Parathyroid adenoma (tissue), 2 donors: ENCODE data around the gene CTSZ.
A peak's percentile ranks its signal among the peaks of the same experiment; 100 is the strongest.
"Not testable (repeated sequence)": the region's sequence is repeated elsewhere in the genome, so short reads cannot be mapped to it uniquely, and the experiment has no call there.

Experiments
- H2AFZ ChIP-seq: fragments of 300-600 bp; sonication (generic); one replicate; pipeline ENCODE4 v1.7.0; 2017; ENCODE audit warnings: antibody characterized with exemption, mild to moderate bottlenecking
- H3K27ac ChIP-seq: fragments of 300-600 bp; sonication (generic); one replicate; pipeline ENCODE4 v1.7.0; 2017
- H3K27me3 ChIP-seq: fragments of 300-600 bp; sonication (generic); one replicate; pipeline ENCODE4 v1.7.0; 2017; ENCODE audit warnings: low read length; ENCODE audit not compliant: control insufficient read depth, insufficient read depth
- H3K36me3 ChIP-seq: fragments of 300-600 bp; sonication (generic); one replicate; pipeline ENCODE4 v1.7.0; 2017; ENCODE audit warnings: low read length; ENCODE audit not compliant: control insufficient read depth, insufficient read depth
- H3K4me1 ChIP-seq: fragments of 300-600 bp; sonication (generic); one replicate; pipeline ENCODE4 v1.7.0; 2017; ENCODE audit warnings: control low read depth
- H3K4me2 ChIP-seq: fragments of 300-600 bp; sonication (generic); one replicate; pipeline ENCODE4 v1.7.0; 2017; ENCODE audit warnings: low read length
- H3K4me3 ChIP-seq: fragments of 300-600 bp; sonication (generic); one replicate; pipeline ENCODE4 v1.7.0; 2017; ENCODE audit warnings: low read depth, low read length
- H3K79me2 ChIP-seq: fragments of 300-600 bp; sonication (generic); one replicate; pipeline ENCODE4 v1.7.0; 2017; ENCODE audit warnings: control low read depth
- H3K9ac ChIP-seq: fragments of 300-600 bp; sonication (generic); one replicate; pipeline ENCODE4 v1.7.0; 2017; ENCODE audit warnings: mild to moderate bottlenecking
- H3K9me3 ChIP-seq: fragments of 300-600 bp; sonication (generic); one replicate; pipeline ENCODE4 v1.7.0; 2017; ENCODE audit warnings: low read length; ENCODE audit not compliant: control insufficient read depth
- CTCF ChIP-seq: fragments of 300-600 bp; sonication (generic); IDR thresholded peaks from one replicate; pipeline ENCODE4 v1.7.0; 2017; ENCODE audit warnings: antibody characterized with exemption, mild to moderate bottlenecking
- donor health status: primary hyperparathyroidism.

Gene CTSZ

GRCh38 chr20:59043698-59044097 lies 36.6 kb upstream of the CTSZ start:
- H3K4me3 ChIP-seq: no peak overlapping the region
- no peaks in the 10 kb centered on the region for H3K9me3 ChIP-seq
- H3K27ac ChIP-seq: peak overlapping the region; percentile 62
- no peak overlapping the region for H3K9ac ChIP-seq
- H3K36me3 ChIP-seq: no peaks in the 10 kb centered on the region
- no peak for TF ChIP-seq CTCF
- H3K4me1 ChIP-seq: peaks cover 2% of the 10 kb centered on the region
- no peaks in the 10 kb centered on the region for H3K27me3 ChIP-seq
- H3K4me2 ChIP-seq: no peak overlapping the region
- H2AFZ ChIP-seq: peak overlapping the region; percentile 81
- peaks cover 19% of the 10 kb centered on the region for H3K79me2 ChIP-seq

- Histone ChIP-seq H3K36me3 (no peaks in the 10 kb centered on the region), H3K9ac (peak overlapping the region; percentile 23), H3K4me3 (peak overlapping the region; percentile 73), H3K9me3 (no peaks in the 10 kb centered on the region), H3K27me3 (no peaks in the 10 kb centered on the region), H3K4me1 (peaks cover 2% of the 10 kb centered on the region), H3K27ac (peak overlapping the region; percentile 68), H3K4me2 (peak overlapping the region; percentile 68), H2AFZ (peak overlapping the region; percentile 85), H3K79me2 (peaks cover 19% of the 10 kb centered on the region)
- no peak for TF ChIP-seq CTCF
Measured at GRCh38 chr20:59042796-59043631, 36.0 kb upstream of the CTSZ start.

GRCh38 chr20:59042151-59042795 lies 35.2 kb upstream of the CTSZ start, which contains the start of gene PRELID3B:
Gene PRELID3B, minus strand, starts transcription at chr20:59042786. Its CDS starts 56 bp downstream, at chr20:59042730.
- peaks cover 2% of the 10 kb centered on the region for H3K4me1 ChIP-seq

GRCh38 chr20:59041487-59041886 lies 34.4 kb upstream of the CTSZ start:
- peak overlapping the region; percentile 68 for H3K4me2 ChIP-seq
- not testable (repeated sequence) for H3K4me1 ChIP-seq, H2AFZ ChIP-seq, H3K9me3 ChIP-seq, H3K27me3 ChIP-seq, H3K36me3 ChIP-seq, H3K27ac ChIP-seq, H3K9ac ChIP-seq
- peaks cover 19% of the 10 kb centered on the region for H3K79me2 ChIP-seq
- peak overlapping the region; percentile 73 for H3K4me3 ChIP-seq

More at GRCh38 chr20:59042151-59042795, 35.2 kb upstream of the CTSZ start, which contains the start of gene PRELID3B:
- peak within 1 kb of the TSS; percentile 68 for H3K4me2 ChIP-seq
- peak within 1 kb of the TSS; percentile 23 for H3K9ac ChIP-seq
- H3K4me3 ChIP-seq: peak within 1 kb of the TSS; percentile 73
- H2AFZ ChIP-seq: peak within 1 kb of the TSS; percentile 85
- no peak for TF ChIP-seq CTCF
- peak within 1 kb of the TSS; percentile 68 for H3K27ac ChIP-seq
- no peaks in the 10 kb centered on the region for H3K9me3 ChIP-seq
- no peaks in the 10 kb centered on the region for H3K36me3 ChIP-seq
- H3K79me2 ChIP-seq: peaks cover 19% of the 10 kb centered on the region
- no peaks in the 10 kb centered on the region for H3K27me3 ChIP-seq

GRCh38 chr20:59040667-59041066 lies 33.6 kb upstream of the CTSZ start:
- H3K4me1 ChIP-seq: peaks cover 2% of the 10 kb centered on the region
- no peaks in the 10 kb centered on the region for H3K27me3 ChIP-seq
- H3K27ac ChIP-seq: no peak overlapping the region
- H2AFZ ChIP-seq: no peak overlapping the region
- H3K79me2 ChIP-seq: peaks cover 19% of the 10 kb centered on the region
- TF ChIP-seq CTCF: no peak
- H3K9me3 ChIP-seq: no peaks in the 10 kb centered on the region
- H3K4me2 ChIP-seq: peak overlapping the region; percentile 15
- H3K9ac ChIP-seq: no peak overlapping the region
- H3K36me3 ChIP-seq: no peaks in the 10 kb centered on the region
- no peak overlapping the region for H3K4me3 ChIP-seq
